Esophagus squamous epithelium (tissue), 5 donors: ENCODE data around the gene ERC1. TPM values are rescaled to one million over a fixed set of nuclear protein-coding genes. Genes with fewer than 3 reads are reported as not detected.

Experiments used
- DNase-seq: peaks from one replicate; lab custom pipeline; 2025; lab: John Stamatoyannopoulos, UW
- H3K27ac ChIP-seq, 4 donors: fragments of 200-600 bp; sonication (generic); one replicate each; pipeline ENCODE4 v1.5.1; 2016 to 2019; ENCODE audit warnings: mild to moderate bottlenecking in 1 of 4
- H3K27me3 ChIP-seq, 4 donors: fragments of 200-600 bp; sonication (generic); 1 replicate in 3 of 4; 2 replicates in 1 of 4; pipeline versions ENCODE4 v1.5.1 to v1.6.0; 2017 to 2021; ENCODE audit warnings: antibody characterized with exemption in 1 of 4
- H3K36me3 ChIP-seq, 3 donors: fragments of 200-600 bp; sonication (generic); one replicate each; pipeline ENCODE4 v1.5.1; 2016 to 2019
- H3K4me1 ChIP-seq, 3 donors: fragments of 200-600 bp; sonication (generic); one replicate each; pipeline ENCODE4 v1.5.1; 2017 to 2019
- H3K4me3 ChIP-seq, 4 donors: fragments of 200-600 bp; sonication (generic); 1 replicate in 3 of 4; 2 replicates in 1 of 4; pipeline ENCODE4 v1.5.1; 2016 to 2019; ENCODE audit warnings: mild to moderate bottlenecking in 2 of 4, moderate library complexity in 1 of 4
- H3K9me3 ChIP-seq, 3 donors: fragments of 200-600 bp; sonication (generic); one replicate each; pipeline ENCODE4 v1.5.1; 2016 to 2019
- POLR2A ChIP-seq, 4 donors: fragments of 450-650 bp; IDR thresholded peaks; one replicate each; pipeline ENCODE4 v1.6.1; 2017; ENCODE audit warnings: antibody characterized with exemption in 4 of 4, mild to moderate bottlenecking in 4 of 4, moderate library complexity in 3 of 4
- WGBS, 2 donors: methylation state at CpG; one replicate each; pipeline ENCODE4 v1.1.5; 2018; 5-methylcytosine and 5-hydroxymethylcytosine counted together
- intact Hi-C: fragments of 100-400 bp; cut with DNase I; formaldehyde crosslinking; loops from one replicate; pipeline ENCODE4 v1.15.0; 2022
- total RNA-seq, 4 donors: library from RNA; depleted of rRNA; stranded (reverse); fragments of >200 nt; gene quantifications; one replicate each; pipeline ENCODE4 v1.1.0, GENCODE V29; 2016
- TF ChIP-seq, protein P1 (sequence below), 6 experiments: fragments of 450-650 bp in 4 of 6; fragments of 200-600 bp in 2 of 6; sonication (generic) in 2 of 6; IDR thresholded peaks; one replicate each; pipeline ENCODE4 v1.5.1; 2016 to 2019; ENCODE audit warnings: antibody characterized with exemption in 6 of 6, mild to moderate bottlenecking in 4 of 6, moderate library complexity in 4 of 6
- donor health status: DM: yes; HTN: yes; CAD: no.

ERC1 gene
- total RNA-seq, 4 donors from 2014 or later: 19.0 to 50.7 (median 37.5) TPM

- peaks cover 4 to 18% (median 9%) of the 10 kb centered on the region in 3 donors for H3K4me1 ChIP-seq
- intact Hi-C loops: no loop called here
- H3K27me3 ChIP-seq: no peaks in the 10 kb centered on the region
- peaks cover 3 to 53% (median 6%) of the 10 kb centered on the region in 3 donors for H3K36me3 ChIP-seq
- no peak overlapping the region for H3K4me3 ChIP-seq
- 82 to 88% methylated on average over 14 to 15 of the region's 16 CpGs for WGBS, 2 donors
- DNase-seq: no peak
- no peaks in the 10 kb centered on the region for H3K9me3 ChIP-seq
- TF ChIP-seq, protein P1, sequence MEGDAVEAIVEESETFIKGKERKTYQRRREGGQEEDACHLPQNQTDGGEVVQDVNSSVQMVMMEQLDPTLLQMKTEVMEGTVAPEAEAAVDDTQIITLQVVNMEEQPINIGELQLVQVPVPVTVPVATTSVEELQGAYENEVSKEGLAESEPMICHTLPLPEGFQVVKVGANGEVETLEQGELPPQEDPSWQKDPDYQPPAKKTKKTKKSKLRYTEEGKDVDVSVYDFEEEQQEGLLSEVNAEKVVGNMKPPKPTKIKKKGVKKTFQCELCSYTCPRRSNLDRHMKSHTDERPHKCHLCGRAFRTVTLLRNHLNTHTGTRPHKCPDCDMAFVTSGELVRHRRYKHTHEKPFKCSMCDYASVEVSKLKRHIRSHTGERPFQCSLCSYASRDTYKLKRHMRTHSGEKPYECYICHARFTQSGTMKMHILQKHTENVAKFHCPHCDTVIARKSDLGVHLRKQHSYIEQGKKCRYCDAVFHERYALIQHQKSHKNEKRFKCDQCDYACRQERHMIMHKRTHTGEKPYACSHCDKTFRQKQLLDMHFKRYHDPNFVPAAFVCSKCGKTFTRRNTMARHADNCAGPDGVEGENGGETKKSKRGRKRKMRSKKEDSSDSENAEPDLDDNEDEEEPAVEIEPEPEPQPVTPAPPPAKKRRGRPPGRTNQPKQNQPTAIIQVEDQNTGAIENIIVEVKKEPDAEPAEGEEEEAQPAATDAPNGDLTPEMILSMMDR (IDR thresholded peaks at IDR 0.05): no peak
- TF ChIP-seq POLR2A (IDR thresholded peaks at IDR 0.05): no peak
- no peak overlapping the region for H3K27ac ChIP-seq
Observed at GRCh38 chr12:1491983-1492697, 501.1 kb downstream of the ERC1 start.

- 96 to 98% methylated on average over 9 to 15 of the region's 15 CpGs for WGBS, 2 donors
- no peaks in the 10 kb centered on the region for H3K9me3 ChIP-seq
- no peaks in the 10 kb centered on the region for H3K27me3 ChIP-seq
- no peak overlapping the region for H3K27ac ChIP-seq
- TF ChIP-seq POLR2A (IDR thresholded peaks at IDR 0.05): no peak
- TF ChIP-seq, protein P1 (IDR thresholded peaks at IDR 0.05): no peak
- peaks cover 4 to 22% (median 9%) of the 10 kb centered on the region in 3 donors for H3K4me1 ChIP-seq
- intact Hi-C loops: no loop called here
- DNase-seq: no peak
- peaks cover 3 to 52% (median 6%) of the 10 kb centered on the region in 3 donors for H3K36me3 ChIP-seq
- no peak overlapping the region for H3K4me3 ChIP-seq
Observed at GRCh38 chr12:1493781-1494565, 502.9 kb downstream of the ERC1 start.

GRCh38 chr12:1494856-1495255 is 503.8 kb downstream of the ERC1 start:
- no peak overlapping the region for H3K4me3 ChIP-seq
- TF ChIP-seq, protein P1 (IDR thresholded peaks at IDR 0.05): no peak
- no peak for TF ChIP-seq POLR2A (IDR thresholded peaks at IDR 0.05)
- DNase-seq: no peak
- peaks cover 3 to 43% (median 6%) of the 10 kb centered on the region in 3 donors for H3K36me3 ChIP-seq
- H3K9me3 ChIP-seq: no peaks in the 10 kb centered on the region
- no peak overlapping the region for H3K27ac ChIP-seq
- WGBS, 2 donors: 84 to 93% methylated on average over 3 to 6 of the region's 7 CpGs
- intact Hi-C loops: no loop called here
- H3K27me3 ChIP-seq: no peaks in the 10 kb centered on the region
- H3K4me1 ChIP-seq: peaks cover 4 to 23% (median 9%) of the 10 kb centered on the region in 3 donors

GRCh38 chr12:1496162-1496900 is 505.3 kb downstream of the ERC1 start:
- 33 to 38% methylated on average over 13 to 15 of the region's 23 CpGs for WGBS, 2 donors
- intact Hi-C loops: no loop called here
- DNase-seq: no peak
- peaks cover 4 to 32% (median 9%) of the 10 kb centered on the region in 3 donors for H3K4me1 ChIP-seq
- H3K9me3 ChIP-seq: no peaks in the 10 kb centered on the region
- peaks cover 0 to 28% (median 3%) of the 10 kb centered on the region in 3 donors for H3K36me3 ChIP-seq
- H3K27me3 ChIP-seq: no peaks in the 10 kb centered on the region
- peak overlapping the region in 3 of 4 donors; percentile 39 to 65 (median 50) for H3K27ac ChIP-seq
- TF ChIP-seq, protein P1 (IDR thresholded peaks at IDR 0.05): no peak
- no peak for TF ChIP-seq POLR2A (IDR thresholded peaks at IDR 0.05)
- peak overlapping the region in 3 of 4 donors; percentile 12 to 44 (median 25) for H3K4me3 ChIP-seq
